Measurements from ENCODE around the gene SLTM.
"Not testable (repeated sequence)": the region's sequence is repeated elsewhere in the genome, so short reads cannot be mapped to it uniquely, and the experiment has no call there.

SLTM gene

GRCh38 chr15:58933281-58934113, at the start of gene SLTM:
SLTM (minus strand) TSS chr15:58933679; CDS start chr15:58933565, 114 bp downstream.
- DNase-seq (ENCODE audit: insufficient read length, low spot score) (peak; percentile 87), FAIRE-seq (peak; percentile 95)

GRCh38 chr15:58983261-58983660, 49.8 kb upstream of the SLTM start:
- FAIRE-seq (no peak), DNase-seq (ENCODE audit: insufficient read length, low spot score) (no peak)

GRCh38 chr15:58981808-58982475, 48.5 kb upstream of the SLTM start:
- DNase-seq (ENCODE audit: insufficient read length, low spot score) (no peak), FAIRE-seq (no peak)

- FAIRE-seq, result no peak
- no peak for DNase-seq (ENCODE audit: insufficient read length, low spot score)
These were observed 47.0 kb upstream of the SLTM start for GRCh38 chr15:58980351-58980939.

- DNase-seq (ENCODE audit: insufficient read length, low spot score) (no peak), FAIRE-seq (no peak)
These were observed 44.4 kb upstream of the SLTM start for GRCh38 chr15:58977887-58978286.

- no peak for FAIRE-seq
- DNase-seq (ENCODE audit: insufficient read length, low spot score), result no peak
These were observed 34.0 kb upstream of the SLTM start for GRCh38 chr15:58967479-58967878.

GRCh38 chr15:58966698-58967097, 33.2 kb upstream of the SLTM start:
- DNase-seq (ENCODE audit: insufficient read length, low spot score) (no peak), FAIRE-seq (no peak)

GRCh38 chr15:58962662-58963565, 29.4 kb upstream of the SLTM start:
- no peak for FAIRE-seq
- no peak for DNase-seq (ENCODE audit: insufficient read length, low spot score)

- DNase-seq (ENCODE audit: insufficient read length, low spot score) (no peak), FAIRE-seq (no peak)
These were observed 28.7 kb upstream of the SLTM start for GRCh38 chr15:58962136-58962535.

GRCh38 chr15:58958811-58959210, 25.3 kb upstream of the SLTM start:
- no peak for FAIRE-seq
- no peak for DNase-seq (ENCODE audit: insufficient read length, low spot score)

- FAIRE-seq (peak; percentile 16), DNase-seq (ENCODE audit: insufficient read length, low spot score) (peak; percentile 61)
These were observed 23.9 kb upstream of the SLTM start for GRCh38 chr15:58957101-58957973.

- FAIRE-seq, result no peak
- no peak for DNase-seq (ENCODE audit: insufficient read length, low spot score)
These were observed 19.3 kb upstream of the SLTM start for GRCh38 chr15:58952751-58953150.

GRCh38 chr15:58951388-58952007, 18.0 kb upstream of the SLTM start:
- no peak for DNase-seq (ENCODE audit: insufficient read length, low spot score)
- no peak for FAIRE-seq

GRCh38 chr15:58947179-58947578, 13.7 kb upstream of the SLTM start:
- DNase-seq (ENCODE audit: insufficient read length, low spot score) (no peak), FAIRE-seq (no peak)

- not testable (repeated sequence) for FAIRE-seq; DNase-seq (ENCODE audit: insufficient read length, low spot score)
These were observed 1.5 kb upstream of the SLTM start for GRCh38 chr15:58934974-58935373.

GRCh38 chr15:58934521-58934920, 1.0 kb upstream of the SLTM start:
- DNase-seq (ENCODE audit: insufficient read length, low spot score), result no peak
- FAIRE-seq, result no peak

- DNase-seq (ENCODE audit: insufficient read length, low spot score) (no peak), FAIRE-seq (no peak)
These were observed 602 bp upstream of the SLTM start for GRCh38 chr15:58934114-58934447.

- DNase-seq (ENCODE audit: insufficient read length, low spot score) (no peak), FAIRE-seq (no peak)
These were observed 684 bp downstream of the SLTM start for GRCh38 chr15:58932710-58933280.

GRCh38 chr15:58931987-58932588, 1.4 kb downstream of the SLTM start:
- DNase-seq (ENCODE audit: insufficient read length, low spot score), result no peak

More at GRCh38 chr15:58931987-58932588, 1.4 kb downstream of the SLTM start:
- no peak for FAIRE-seq

Measured in HTR-8/SVneo (cell line).